ENCODE data around the gene NADSYN1. TPM values are rescaled to one million over a fixed set of nuclear protein-coding genes. Genes with fewer than 3 reads are reported as not detected.

NADSYN1 gene
- total RNA-seq, 2 experiments from 2014 or later, result 70.9 to 122 TPM

- H3K36me3 ChIP-seq (ENCODE audit: insufficient read depth, low read length), result peaks cover 82% of the 10 kb centered on the region
- intact Hi-C loops (cut with micrococcal nuclease; ENCODE audit: unreplicated experiment), result no loop called here
- H4K20me1 ChIP-seq (ENCODE audit: insufficient read depth, low read length), result no peaks in the 10 kb centered on the region
- H3K79me2 ChIP-seq (ENCODE audit: insufficient read depth, low read depth, low read length), result peaks cover 3% of the 10 kb centered on the region; the same call in 1 of the 2 replicates
- DNase-seq (ENCODE audit: low spot score), result no peak
- CTCF ChIA-PET (ENCODE audit: unreplicated experiment), result no interaction called here
- peaks cover 15% of the 10 kb centered on the region for H3K9me3 ChIP-seq (ENCODE audit: low read length)
- TF ChIP-seq EZH2phosphoT487 (IDR thresholded peaks at IDR 0.05; ENCODE audit: borderline replicate concordance, low read depth, low read length) (no peak), CTCF (conservative IDR thresholded peaks at IDR 0.05; ENCODE audit: low read length) (no peak)
- H3K4me2 ChIP-seq (ENCODE audit: low read length), result no peak overlapping the region
- H3K4me3 ChIP-seq (ENCODE audit: low read depth, low read length, poor library complexity, severe bottlenecking), result no peak overlapping the region
- H2AFZ ChIP-seq (ENCODE audit: low read length), result no peak overlapping the region
- no peak overlapping the region for H3K27ac ChIP-seq (ENCODE audit: low read depth, low read length, poor library complexity, severe bottlenecking)
- no TSS peak for BruUV-seq (replicated peaks)
- H3K9me2 ChIP-seq (ENCODE audit: insufficient read depth, low read length), result no peaks in the 10 kb centered on the region
- peaks cover 9% of the 10 kb centered on the region for H3K4me1 ChIP-seq (ENCODE audit: insufficient read depth, low read length, poor library complexity, severe bottlenecking)
- POLR2A ChIA-PET, result interaction anchor here (0.7 kb wide), 1 partner anchor 37 kb away, joined by 5 read pairs; no protein-coding TSS in a partner anchor
These were observed 9.1 kb upstream of the NADSYN1 start for GRCh38 chr11:71443736-71444445.

- H3K36me3 ChIP-seq (ENCODE audit: insufficient read depth, low read length), result peaks cover 73% of the 10 kb centered on the region
- no peak overlapping the region for H3K4me3 ChIP-seq (ENCODE audit: low read depth, low read length, poor library complexity, severe bottlenecking)
- DNase-seq (ENCODE audit: low spot score), result no peak
- TF ChIP-seq EZH2phosphoT487 (IDR thresholded peaks at IDR 0.05; ENCODE audit: borderline replicate concordance, low read depth, low read length) (no peak), CTCF (conservative IDR thresholded peaks at IDR 0.05; ENCODE audit: low read length) (no peak)
- intact Hi-C loops (cut with micrococcal nuclease; ENCODE audit: unreplicated experiment), result no loop called here
- no peak overlapping the region for H2AFZ ChIP-seq (ENCODE audit: low read length)
- ChIA-PET CTCF (ENCODE audit: unreplicated experiment) (no interaction called here), POLR2A (interaction anchor here (0.7 to 1.3 kb wide), 2 partner anchors 26 to 248 kb away, joined by 3 read pairs; no protein-coding TSS in a partner anchor)
- H3K27ac ChIP-seq (ENCODE audit: low read depth, low read length, poor library complexity, severe bottlenecking), result no peak overlapping the region
- H3K9me2 ChIP-seq (ENCODE audit: insufficient read depth, low read length), result no peaks in the 10 kb centered on the region
- H3K4me1 ChIP-seq (ENCODE audit: insufficient read depth, low read length, poor library complexity, severe bottlenecking), result peaks cover 11% of the 10 kb centered on the region
- H4K20me1 ChIP-seq (ENCODE audit: insufficient read depth, low read length), result no peaks in the 10 kb centered on the region
- no TSS peak for BruUV-seq (replicated peaks)
- H3K4me2 ChIP-seq (ENCODE audit: low read length), result no peak overlapping the region
- peaks cover 12% of the 10 kb centered on the region; the same call in 1 of the 2 replicates for H3K79me2 ChIP-seq (ENCODE audit: insufficient read depth, low read depth, low read length)
- peaks cover 15% of the 10 kb centered on the region for H3K9me3 ChIP-seq (ENCODE audit: low read length)
These were observed 8.2 kb upstream of the NADSYN1 start for GRCh38 chr11:71444811-71445210.

GRCh38 chr11:71446150-71446549 lies 6.9 kb upstream of the NADSYN1 start:
- Histone ChIP-seq H3K36me3 (ENCODE audit: insufficient read depth, low read length) (peaks cover 60% of the 10 kb centered on the region), H4K20me1 (ENCODE audit: insufficient read depth, low read length) (no peaks in the 10 kb centered on the region), H3K4me3 (ENCODE audit: low read depth, low read length, poor library complexity, severe bottlenecking) (no peak overlapping the region), H3K9me3 (ENCODE audit: low read length) (peaks cover 15% of the 10 kb centered on the region), H3K4me1 (ENCODE audit: insufficient read depth, low read length, poor library complexity, severe bottlenecking) (peaks cover 24% of the 10 kb centered on the region), H2AFZ (ENCODE audit: low read length) (no peak overlapping the region), H3K79me2 (ENCODE audit: insufficient read depth, low read depth, low read length) (peaks cover 26% of the 10 kb centered on the region; the same call in 1 of the 2 replicates), H3K27ac (ENCODE audit: low read depth, low read length, poor library complexity, severe bottlenecking) (no peak overlapping the region), H3K9me2 (ENCODE audit: insufficient read depth, low read length) (no peaks in the 10 kb centered on the region), H3K4me2 (ENCODE audit: low read length) (no peak overlapping the region)
- BruUV-seq (replicated peaks), result no TSS peak
- POLR2A ChIA-PET, result interaction anchor here (0.6 to 1.3 kb wide), 2 partner anchors 28 to 1723 kb away, joined by 3 to 5 read pairs; no protein-coding TSS in a partner anchor
- intact Hi-C loops (cut with micrococcal nuclease; ENCODE audit: unreplicated experiment), result no loop called here
- no peak for TF ChIP-seq CTCF (conservative IDR thresholded peaks at IDR 0.05; ENCODE audit: low read length)
- TF ChIP-seq EZH2phosphoT487 (IDR thresholded peaks at IDR 0.05; ENCODE audit: borderline replicate concordance, low read depth, low read length), result no peak
- no peak for DNase-seq (ENCODE audit: low spot score)
- CTCF ChIA-PET (ENCODE audit: unreplicated experiment), result no interaction called here
